SU-DHL-6 (cell line): ENCODE results near the gene CTNND2.

Experiments used
- CTCF ChIP-seq: fragments of 200-600 bp; sonication (generic); IDR thresholded peaks from one replicate; pipeline ENCODE4 v1.5.1; 2017; ENCODE audit warnings: antibody characterized with exemption, mild to moderate bottlenecking, low read length, moderate library complexity; ENCODE audit not compliant: insufficient read depth, poor library complexity, severe bottlenecking
- EZH2phosphoT487 ChIP-seq: fragments of 200-600 bp; sonication (generic), shearing (Covaris generic); conservative IDR thresholded peaks from 2 replicates; pipeline ENCODE4 v1.6.1; 2018; ENCODE audit warnings: mild to moderate bottlenecking, antibody characterized with exemption, low read length, moderate library complexity, mixed read lengths

- TF ChIP-seq CTCF (no peak), EZH2phosphoT487 (no peak)
Observed at GRCh38 chr5:11791792-11792191, 112.5 kb downstream of the CTNND2 start.
